Measurements from ENCODE around the gene PTCH1.

The PTCH1 gene

DNA sequence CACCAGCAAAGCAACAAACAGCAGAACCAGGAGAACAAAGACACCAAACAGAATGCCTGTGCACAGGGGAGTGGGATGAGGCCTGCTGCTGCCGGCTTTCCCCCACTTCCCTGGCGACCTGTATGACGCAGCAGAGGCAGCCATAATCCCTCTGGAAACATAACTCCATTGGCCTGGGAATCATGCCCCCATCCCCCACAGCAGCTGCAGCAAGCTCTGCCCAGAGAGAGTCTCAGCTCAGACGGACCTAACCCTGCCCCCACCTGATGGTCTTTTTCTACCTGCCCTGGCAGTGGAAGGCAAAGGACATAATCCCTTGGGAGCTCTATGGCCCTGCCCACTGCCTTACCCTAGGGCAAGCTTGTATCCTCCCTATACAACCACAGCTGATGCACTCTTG lies 117.5 kb downstream of the PTCH1 start:
- Histone ChIP-seq H3K4me3 (replicated peaks; ENCODE audit: insufficient read depth, low read length) (no peak overlapping the region), H3K27ac (replicated peaks) (no peak overlapping the region), H3K27me3 (ENCODE audit: insufficient read depth, poor library complexity, severe bottlenecking) (no peaks in the 10 kb centered on the region)
- no peak for TF ChIP-seq SPI1 (IDR thresholded peaks at IDR 0.05; ENCODE audit: borderline replicate concordance, low read depth)
- TF ChIP-seq, protein P1, sequence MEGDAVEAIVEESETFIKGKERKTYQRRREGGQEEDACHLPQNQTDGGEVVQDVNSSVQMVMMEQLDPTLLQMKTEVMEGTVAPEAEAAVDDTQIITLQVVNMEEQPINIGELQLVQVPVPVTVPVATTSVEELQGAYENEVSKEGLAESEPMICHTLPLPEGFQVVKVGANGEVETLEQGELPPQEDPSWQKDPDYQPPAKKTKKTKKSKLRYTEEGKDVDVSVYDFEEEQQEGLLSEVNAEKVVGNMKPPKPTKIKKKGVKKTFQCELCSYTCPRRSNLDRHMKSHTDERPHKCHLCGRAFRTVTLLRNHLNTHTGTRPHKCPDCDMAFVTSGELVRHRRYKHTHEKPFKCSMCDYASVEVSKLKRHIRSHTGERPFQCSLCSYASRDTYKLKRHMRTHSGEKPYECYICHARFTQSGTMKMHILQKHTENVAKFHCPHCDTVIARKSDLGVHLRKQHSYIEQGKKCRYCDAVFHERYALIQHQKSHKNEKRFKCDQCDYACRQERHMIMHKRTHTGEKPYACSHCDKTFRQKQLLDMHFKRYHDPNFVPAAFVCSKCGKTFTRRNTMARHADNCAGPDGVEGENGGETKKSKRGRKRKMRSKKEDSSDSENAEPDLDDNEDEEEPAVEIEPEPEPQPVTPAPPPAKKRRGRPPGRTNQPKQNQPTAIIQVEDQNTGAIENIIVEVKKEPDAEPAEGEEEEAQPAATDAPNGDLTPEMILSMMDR (IDR thresholded peaks at IDR 0.05; ENCODE audit: insufficient read depth, low read length), result no peak
- TF ChIP-seq GABPA (IDR thresholded peaks at IDR 0.05; ENCODE audit: low read depth), result no peak
- TF ChIP-seq, protein P2, sequence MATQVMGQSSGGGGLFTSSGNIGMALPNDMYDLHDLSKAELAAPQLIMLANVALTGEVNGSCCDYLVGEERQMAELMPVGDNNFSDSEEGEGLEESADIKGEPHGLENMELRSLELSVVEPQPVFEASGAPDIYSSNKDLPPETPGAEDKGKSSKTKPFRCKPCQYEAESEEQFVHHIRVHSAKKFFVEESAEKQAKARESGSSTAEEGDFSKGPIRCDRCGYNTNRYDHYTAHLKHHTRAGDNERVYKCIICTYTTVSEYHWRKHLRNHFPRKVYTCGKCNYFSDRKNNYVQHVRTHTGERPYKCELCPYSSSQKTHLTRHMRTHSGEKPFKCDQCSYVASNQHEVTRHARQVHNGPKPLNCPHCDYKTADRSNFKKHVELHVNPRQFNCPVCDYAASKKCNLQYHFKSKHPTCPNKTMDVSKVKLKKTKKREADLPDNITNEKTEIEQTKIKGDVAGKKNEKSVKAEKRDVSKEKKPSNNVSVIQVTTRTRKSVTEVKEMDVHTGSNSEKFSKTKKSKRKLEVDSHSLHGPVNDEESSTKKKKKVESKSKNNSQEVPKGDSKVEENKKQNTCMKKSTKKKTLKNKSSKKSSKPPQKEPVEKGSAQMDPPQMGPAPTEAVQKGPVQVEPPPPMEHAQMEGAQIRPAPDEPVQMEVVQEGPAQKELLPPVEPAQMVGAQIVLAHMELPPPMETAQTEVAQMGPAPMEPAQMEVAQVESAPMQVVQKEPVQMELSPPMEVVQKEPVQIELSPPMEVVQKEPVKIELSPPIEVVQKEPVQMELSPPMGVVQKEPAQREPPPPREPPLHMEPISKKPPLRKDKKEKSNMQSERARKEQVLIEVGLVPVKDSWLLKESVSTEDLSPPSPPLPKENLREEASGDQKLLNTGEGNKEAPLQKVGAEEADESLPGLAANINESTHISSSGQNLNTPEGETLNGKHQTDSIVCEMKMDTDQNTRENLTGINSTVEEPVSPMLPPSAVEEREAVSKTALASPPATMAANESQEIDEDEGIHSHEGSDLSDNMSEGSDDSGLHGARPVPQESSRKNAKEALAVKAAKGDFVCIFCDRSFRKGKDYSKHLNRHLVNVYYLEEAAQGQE (IDR thresholded peaks at IDR 0.05; ENCODE audit: insufficient replicate concordance, low read depth), result no peak
- TF ChIP-seq POLR2AphosphoS5 (IDR thresholded peaks at IDR 0.05; ENCODE audit: low read depth), result no peak
- DNase-seq (ENCODE audit: low read depth in 1 of 2, low spot score in 1 of 2), result no peak
